NCI-H2227 treated with DMSO at 0.1 percent for 48 hours (cell line): ENCODE measurements around the gene GNG11.

Source experiments
- DNase-seq: peaks from one replicate; lab custom pipeline; 2025; lab: John Stamatoyannopoulos, UW

Gene GNG11

GRCh38 chr7:93948873-93949272 is 27.3 kb downstream of the GNG11 start:
- DNase-seq: no peak

- peak; percentile 44 for DNase-seq
Observed at GRCh38 chr7:93949423-93949822, 27.9 kb downstream of the GNG11 start.

DNA sequence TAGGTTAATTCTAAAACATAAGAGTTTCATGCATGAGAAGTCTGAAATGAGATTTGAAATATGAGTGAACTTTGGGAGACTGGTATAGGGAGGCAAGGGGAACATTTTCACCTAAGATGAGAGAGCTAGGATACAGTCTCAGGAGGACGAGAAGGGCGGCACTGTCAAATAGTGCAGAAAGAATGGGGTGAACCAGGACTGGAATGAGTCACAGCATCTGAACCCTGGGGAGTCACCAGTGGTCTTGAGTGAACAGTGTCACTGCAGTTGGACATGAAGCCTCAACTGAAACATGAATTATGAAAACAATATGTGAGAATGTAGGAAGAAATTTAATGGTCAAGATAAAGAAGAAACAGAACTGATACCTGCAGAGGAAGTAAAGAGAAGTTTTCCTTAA is 33.8 kb downstream of the GNG11 start:
- DNase-seq: no peak

- no peak for DNase-seq
Observed at GRCh38 chr7:93957767-93958166, 36.2 kb downstream of the GNG11 start.

DNA sequence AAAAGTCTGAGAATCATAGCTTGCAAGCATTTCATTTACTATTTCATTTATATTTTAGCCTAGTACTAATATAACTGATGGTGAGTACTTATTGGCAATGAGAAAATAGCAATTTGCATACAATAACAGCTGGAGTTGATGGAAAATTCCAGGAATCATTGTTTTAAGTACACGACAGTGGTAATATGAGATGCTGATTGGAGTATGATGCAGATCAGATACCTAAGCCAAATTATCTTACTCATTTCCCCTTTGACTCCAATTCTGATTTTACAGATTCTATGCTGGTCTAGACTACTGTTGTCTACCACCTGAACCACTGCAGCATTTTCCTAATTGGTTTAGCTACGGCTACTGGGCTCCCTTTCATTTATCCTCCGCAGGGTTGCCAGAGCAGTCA is 36.7 kb downstream of the GNG11 start:
- no peak for DNase-seq

GRCh38 chr7:93958651-93959050 is 37.1 kb downstream of the GNG11 start:
- DNase-seq: no peak

DNA sequence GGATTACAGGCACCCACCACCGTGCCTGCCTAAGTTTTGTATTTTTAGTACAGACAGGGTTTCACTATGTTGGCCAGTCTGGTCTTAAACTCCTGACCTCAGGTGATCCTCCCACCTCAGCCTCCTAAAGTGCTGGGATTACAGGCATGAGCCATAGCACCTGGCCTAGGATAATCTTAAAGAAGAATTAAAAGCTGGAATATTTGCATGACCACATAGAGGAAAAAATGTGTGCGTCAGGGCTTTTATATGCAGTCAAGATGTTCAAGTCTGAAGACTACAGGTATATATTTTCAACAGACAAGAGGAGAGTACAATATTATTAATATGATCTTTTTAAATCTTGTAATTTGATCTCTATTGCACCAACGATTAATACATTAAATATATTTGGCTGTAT is 39.5 kb downstream of the GNG11 start:
- DNase-seq: no peak

DNA sequence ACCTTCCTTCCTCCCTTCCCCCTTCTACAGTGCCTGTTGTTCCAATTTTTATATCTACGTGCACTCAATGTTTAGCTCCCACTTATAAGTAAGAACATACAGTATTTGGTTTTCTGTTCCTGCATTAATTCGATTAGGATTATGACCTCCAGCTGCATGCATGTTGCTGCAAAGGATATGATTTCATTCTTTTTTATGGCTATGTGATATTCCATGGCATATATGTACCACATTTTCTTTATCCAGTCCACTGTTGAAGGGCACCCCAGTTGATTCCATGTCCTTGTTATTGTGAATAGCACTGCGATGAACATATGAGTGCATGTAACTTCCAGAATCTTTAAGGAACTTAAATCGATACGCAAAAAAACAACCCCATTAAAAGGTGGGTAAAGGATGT is 42.7 kb downstream of the GNG11 start:
- no peak for DNase-seq

- no peak for DNase-seq
Observed at GRCh38 chr7:93964813-93965212, 43.3 kb downstream of the GNG11 start.

DNA sequence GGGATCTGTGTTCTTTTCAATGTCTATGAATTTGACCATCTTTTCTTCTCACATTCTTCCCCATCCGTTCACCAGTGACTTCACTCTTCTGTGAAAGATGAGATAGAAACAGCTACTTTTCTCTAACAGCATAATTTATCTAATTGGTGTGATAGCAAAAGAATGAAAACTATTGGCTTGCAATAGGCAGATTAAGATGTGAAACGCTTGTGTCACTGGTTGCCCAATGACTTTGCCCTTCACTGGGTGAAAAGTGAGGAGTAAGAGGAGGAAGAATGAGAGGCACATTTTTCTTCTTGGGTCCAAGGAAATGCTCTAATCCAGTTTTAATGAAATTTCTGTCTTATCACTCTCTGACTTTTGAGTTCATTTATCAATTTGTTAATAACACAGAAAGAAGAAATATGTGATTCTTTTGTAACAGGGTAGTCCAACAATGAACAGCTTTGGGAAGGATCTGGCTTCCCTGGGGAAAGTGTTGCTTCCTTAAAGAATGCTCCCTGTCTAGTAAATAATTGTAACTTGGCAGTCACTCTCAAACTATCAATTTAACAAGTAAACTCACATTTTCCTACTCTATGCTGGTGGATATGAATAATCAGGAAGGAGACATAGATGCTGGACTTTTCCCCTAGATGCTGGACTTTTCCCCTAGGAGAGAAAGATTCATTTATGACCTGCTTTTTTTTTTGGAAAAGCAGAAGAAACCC is 47.5 kb downstream of the GNG11 start:
- DNase-seq: no peak

- no peak for DNase-seq
Observed at GRCh38 chr7:93972029-93972725, 50.6 kb downstream of the GNG11 start.

DNA sequence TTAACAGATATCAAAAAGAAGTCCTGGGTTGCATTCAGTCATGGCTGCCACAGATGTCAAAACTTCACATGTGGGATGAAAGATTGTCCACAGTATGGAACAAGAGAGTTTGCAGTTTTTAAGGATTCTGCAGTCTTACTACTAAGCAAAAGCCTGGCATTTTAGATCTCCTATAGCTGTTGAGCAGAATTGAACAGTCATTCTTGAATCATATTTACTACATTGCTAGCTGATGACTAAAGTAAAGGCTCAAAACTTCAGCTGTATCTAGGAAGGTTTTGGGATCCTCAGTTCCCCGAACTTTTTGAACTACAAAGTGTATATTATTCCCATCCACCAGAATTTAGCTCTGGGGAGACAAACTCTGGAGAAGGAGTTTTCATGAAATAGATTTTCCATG is 51.6 kb downstream of the GNG11 start:
- no peak for DNase-seq

DNA sequence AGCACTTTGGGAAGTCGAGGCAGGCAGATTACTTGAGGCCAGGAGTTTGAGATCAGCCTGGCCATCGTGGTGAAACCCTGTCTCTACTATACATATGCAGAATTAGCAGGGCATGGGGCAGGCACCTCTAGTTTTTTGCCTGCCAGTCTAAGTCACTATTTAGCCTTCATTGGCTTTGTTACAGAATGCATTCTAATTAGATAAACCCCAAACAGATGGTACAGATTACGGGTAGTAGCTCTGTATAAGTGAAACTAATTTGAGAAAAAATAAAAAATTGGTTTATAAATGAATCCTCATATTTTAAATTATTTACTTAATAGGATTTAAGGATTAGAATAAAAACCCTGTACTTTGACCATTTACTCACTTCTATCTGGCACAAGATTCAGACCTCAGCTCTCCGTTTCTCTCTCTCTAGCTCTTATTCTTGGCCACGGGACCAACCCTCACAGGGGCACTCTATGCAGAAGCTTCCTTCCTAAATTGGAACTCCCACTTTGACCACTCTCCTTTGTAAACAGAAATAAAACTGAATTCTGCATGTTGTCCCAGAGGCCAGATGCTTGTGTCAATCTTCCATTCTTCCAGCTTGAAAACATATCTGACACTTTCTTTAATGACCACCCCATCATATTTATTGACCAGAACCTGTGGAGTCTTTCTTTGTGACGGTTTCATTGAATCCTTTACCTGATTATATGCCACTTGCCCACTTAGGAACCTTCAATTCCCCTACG is 55.8 kb downstream of the GNG11 start:
- no peak for DNase-seq
